ENCODE measurements around the gene CALML6. TPM values are rescaled to one million over a fixed set of nuclear protein-coding genes. Genes with fewer than 3 reads are reported as not detected.

CALML6 gene
- total and polyA plus RNA-seq, 2 experiments from 2014 or later = 0.87 TPM; not detected in 1

GRCh38 chr1:1903224-1903623 lies 11.8 kb upstream of the CALML6 start:
- H4K20me1 ChIP-seq (replicated peaks; ENCODE audit: insufficient read depth) = no peaks in the 10 kb centered on the region
- Mint-ChIP-seq H3K4me1 (peaks cover 13% of the 10 kb centered on the region), H3K27me3 (ENCODE audit: insufficient read depth, low read depth, poor library complexity) (peaks cover 11% of the 10 kb centered on the region), H3K27ac (no peak overlapping the region), H3K36me3 (ENCODE audit: low read depth) (no peaks in the 10 kb centered on the region; the same call in 2 of the 3 replicates), H3K4me3 (no peak overlapping the region; the same call in 2 of the 3 replicates), H3K9me3 (no peaks in the 10 kb centered on the region)
- H3K4me2 ChIP-seq = no peak overlapping the region
- H3K27ac ChIP-seq (ENCODE audit: low read depth) = no peak overlapping the region
- ATAC-seq (no peak), DNase-seq (ENCODE audit: low spot score) (no peak)
- no peak overlapping the region for H3K4me3 ChIP-seq
- peaks cover 3% of the 10 kb centered on the region for H3F3A ChIP-seq (replicated peaks; ENCODE audit: low read depth)
- no peaks in the 10 kb centered on the region for H3K79me2 ChIP-seq (replicated peaks; ENCODE audit: insufficient read depth)
- H3K36me3 ChIP-seq (ENCODE audit: insufficient read depth) = no peaks in the 10 kb centered on the region
- TF ChIP-seq CTCF (conservative IDR thresholded peaks at IDR 0.05; ENCODE audit: low read depth in 2 of 2) = no peak
- no peak overlapping the region for H2AFZ ChIP-seq
- H3K27me3 ChIP-seq (ENCODE audit: insufficient read depth) = no peaks in the 10 kb centered on the region
- no peaks in the 10 kb centered on the region; the same call in 1 of the 2 replicates for H3K4me1 ChIP-seq (ENCODE audit: insufficient read depth)
- no peaks in the 10 kb centered on the region for H3K9me2 ChIP-seq (ENCODE audit: insufficient read depth)

GRCh38 chr1:1906185-1907097 lies 8.6 kb upstream of the CALML6 start:
- Histone ChIP-seq H3K4me1 (ENCODE audit: insufficient read depth) (peaks cover 5% of the 10 kb centered on the region; the same call in 1 of the 2 replicates), H4K20me1 (replicated peaks; ENCODE audit: insufficient read depth) (no peaks in the 10 kb centered on the region), H3K27me3 (ENCODE audit: insufficient read depth) (no peaks in the 10 kb centered on the region), H3F3A (replicated peaks; ENCODE audit: low read depth) (0 out of 2 replicates have a peak, but pooled peaks cover 2% of the 10 kb centered on the region), H3K9me2 (ENCODE audit: insufficient read depth) (no peaks in the 10 kb centered on the region), H3K4me2 (no peak overlapping the region), H3K4me3 (no peak overlapping the region), H3K36me3 (ENCODE audit: insufficient read depth) (no peaks in the 10 kb centered on the region), H2AFZ (no peak overlapping the region), H3K79me2 (replicated peaks; ENCODE audit: insufficient read depth) (no peaks in the 10 kb centered on the region), H3K27ac (ENCODE audit: low read depth) (no peak overlapping the region)
- Mint-ChIP-seq H3K9me3 (no peaks in the 10 kb centered on the region), H3K27me3 (ENCODE audit: insufficient read depth, low read depth, poor library complexity) (peaks cover 11% of the 10 kb centered on the region), H3K4me3 (peak overlapping the region; percentile 1; the same call in 1 of the 3 replicates), H3K36me3 (ENCODE audit: low read depth) (no peaks in the 10 kb centered on the region; the same call in 1 of the 3 replicates), H3K4me1 (peaks cover 14% of the 10 kb centered on the region), H3K27ac (no peak overlapping the region)
- peak; percentile 60 for ATAC-seq
- TF ChIP-seq CTCF (conservative IDR thresholded peaks at IDR 0.05; ENCODE audit: low read depth in 2 of 2) (peak; percentile 92 to 99), CREB1 (CRISPR knock-in tag; IDR thresholded peaks at IDR 0.05; ENCODE audit: low read depth) (0 out of 2 replicates have a peak, but pooled peaks have one; percentile 19), POLR2AphosphoS5 (IDR thresholded peaks at IDR 0.05; ENCODE audit: low read depth) (no peak; the same call in 1 of the 2 replicates)
- peak; percentile 92 for DNase-seq (ENCODE audit: low spot score)

All from GM23338 (cell line).